Small intestine (tissue), 16 donors: ENCODE data around the gene HIF1AN. TPM values are rescaled to one million over a fixed set of nuclear protein-coding genes. Genes with fewer than 3 reads are reported as not detected.

Experiments used
- DNase-seq, 2 donors: peaks; one replicate each; pipeline versions ENCODE4 v3.0.0 to v3.0.0-alpha.2; 2013
- FAIRE-seq: peaks from 2 replicates; lab custom pipeline; 2012; peaks lifted over from hg19 to GRCh38; lab: Jason Lieb, UNC
- H3K27ac ChIP-seq, 3 donors: one replicate each; pipeline ENCODE4 v1.5.1; 2013; ENCODE audit warnings: low read length in 2 of 3, mild to moderate bottlenecking in 2 of 3, control low read depth in 1 of 3, inconsistent platforms in 1 of 3, low read depth in 1 of 3, moderate library complexity in 1 of 3
- H3K27me3 ChIP-seq, 3 donors: one replicate each; pipeline ENCODE4 v1.6.1; 2013; ENCODE audit warnings: low read length in 3 of 3, inconsistent platforms in 1 of 3; ENCODE audit not compliant: control insufficient read depth in 3 of 3, insufficient read depth in 3 of 3
- H3K36me3 ChIP-seq, 3 donors: one replicate each; pipeline ENCODE4 v1.6.1; 2013; ENCODE audit warnings: low read length in 3 of 3, inconsistent platforms in 1 of 3, low read depth in 1 of 3, mild to moderate bottlenecking in 1 of 3, moderate library complexity in 1 of 3; ENCODE audit not compliant: control insufficient read depth in 3 of 3, insufficient read depth in 2 of 3
- H3K4me1 ChIP-seq, 3 donors: one replicate each; pipeline ENCODE4 v1.6.1; 2013; ENCODE audit warnings: low read length in 2 of 3, inconsistent platforms in 1 of 3, low read depth in 1 of 3, mild to moderate bottlenecking in 1 of 3, moderate library complexity in 1 of 3; ENCODE audit not compliant: control insufficient read depth in 3 of 3, insufficient read depth in 2 of 3
- H3K4me3 ChIP-seq, 3 donors: one replicate each; pipeline ENCODE4 v1.5.1; 2013; ENCODE audit warnings: low read length in 3 of 3, control low read depth in 1 of 3, inconsistent platforms in 1 of 3, low read depth in 1 of 3, mild to moderate bottlenecking in 1 of 3, moderate library complexity in 1 of 3
- H3K9me3 ChIP-seq, 2 donors: one replicate each; pipeline ENCODE4 v1.6.1; 2013; ENCODE audit warnings: low read depth in 1 of 2, low read length in 1 of 2; ENCODE audit not compliant: control insufficient read depth in 2 of 2, insufficient read depth in 1 of 2
- WGBS, 3 donors: extraction: QIAGEN DNeasy Blood & Tissue Kit; methylation state at CpG; one replicate each; pipeline ENCODE4 v1.1.7; 2013; 5-methylcytosine and 5-hydroxymethylcytosine counted together
- long read RNA-seq, 10 donors: transcript quantifications; one replicate each; lab custom pipeline, GENCODE V29; 2026
- polyA plus RNA-seq, 4 donors: library from polyadenylated mRNA; stranded (reverse) in 3 of 4; unstranded in 1 of 4; fragments of 200-250 nt in 3 of 4; fragments of 120-200 nt in 1 of 4; gene quantifications; one replicate each; pipeline versions ENCODE4 v1.2.1 to v1.2.3, GENCODE V29; 2013
- donor health status: healthy with polysubstance abuse.
- donor health status: control.
- donor health status: control.
- donor health status: Bipolar disorder and iron deficiency.
- donor health status: healthy.

The HIF1AN gene
- polyA plus RNA-seq: 10 to 100 TPM in 1 of 4 donors, 1 to 10 TPM in 3; 4.2 to 30.5 (median 6.3) TPM
- long read RNA-seq, donor 1, full-length matches to known transcripts: 18 of 18 reads
- long read RNA-seq, donor 1, partial matches to known transcripts: 0 of 18 reads
- long read RNA-seq, donor 1, other reads (novel, unspliced or antisense): 0 of 18 reads
- long read RNA-seq, donor 2, full-length matches to known transcripts: 4 of 188 reads
- long read RNA-seq, donor 2, partial matches to known transcripts: 85 of 188 reads
- long read RNA-seq, donor 2, other reads (novel, unspliced or antisense): 99 of 188 reads
- long read RNA-seq, donor 3, full-length matches to known transcripts: 6 of 6 reads
- long read RNA-seq, donor 3, partial matches to known transcripts: 0 of 6 reads
- long read RNA-seq, donor 3, other reads (novel, unspliced or antisense): 0 of 6 reads
- long read RNA-seq, donor 4: 0 reads
- long read RNA-seq, donor 5, full-length matches to known transcripts: 2 of 2 reads
- long read RNA-seq, donor 5, partial matches to known transcripts: 0 of 2 reads
- long read RNA-seq, donor 5, other reads (novel, unspliced or antisense): 0 of 2 reads
- long read RNA-seq, donor 6, full-length matches to known transcripts: 12 of 12 reads
- long read RNA-seq, donor 6, partial matches to known transcripts: 0 of 12 reads
- long read RNA-seq, donor 6, other reads (novel, unspliced or antisense): 0 of 12 reads
- long read RNA-seq, donor 7: 0 reads
- long read RNA-seq, donor 8: 0 reads
- long read RNA-seq, donor 9, full-length matches to known transcripts: 4 of 4 reads
- long read RNA-seq, donor 9, partial matches to known transcripts: 0 of 4 reads
- long read RNA-seq, donor 9, other reads (novel, unspliced or antisense): 0 of 4 reads
- long read RNA-seq, donor 10, full-length matches to known transcripts: 10 of 10 reads
- long read RNA-seq, donor 10, partial matches to known transcripts: 0 of 10 reads
- long read RNA-seq, donor 10, other reads (novel, unspliced or antisense): 0 of 10 reads

- WGBS, 3 donors: 1% methylated on average over 35 of the region's 35 CpGs
- Histone ChIP-seq H3K27me3 (no peaks in the 10 kb centered on the region), H3K9me3 (no peaks in the 10 kb centered on the region), H3K36me3 (peaks cover 6 to 20% (median 9%) of the 10 kb centered on the region in 3 donors), H3K27ac (peak within 1 kb of the TSS; percentile 14 to 39 (median 30)), H3K4me1 (peaks cover 4 to 15% (median 11%) of the 10 kb centered on the region in 3 donors), H3K4me3 (peak within 1 kb of the TSS; percentile 72 to 89 (median 87))
- DNase-seq (peak; percentile 95), FAIRE-seq (no peak)
These were observed at the start of gene HIF1AN for GRCh38 chr10:100535715-100536353. TSS of gene HIF1AN (plus strand) at chr10:100535943. CDS start at chr10:100535959, 16 bp downstream.

DNA sequence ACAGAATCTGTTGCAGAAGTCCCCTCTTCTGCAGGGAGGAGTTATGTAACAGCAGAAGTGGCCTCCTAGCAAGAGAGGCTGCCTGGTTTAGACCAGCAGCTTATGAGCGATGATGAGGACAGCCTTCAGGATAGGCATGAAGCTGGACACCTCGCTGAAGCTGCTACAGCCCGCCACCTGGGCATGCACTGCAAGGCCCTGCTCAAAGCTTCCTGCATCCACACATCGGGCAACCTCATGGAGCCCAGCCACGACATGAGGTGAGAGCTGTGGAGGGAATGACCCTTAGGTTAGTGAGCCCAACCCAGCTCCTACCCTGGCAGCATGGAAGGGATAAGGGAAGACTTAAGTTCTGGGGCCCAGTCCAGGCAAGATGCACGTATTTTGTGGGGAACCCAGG is 48.2 kb upstream of the HIF1AN start:
- Histone ChIP-seq H3K36me3 (peaks cover 0 to 37% (median 8%) of the 10 kb centered on the region in 3 donors), H3K4me3 (no peak overlapping the region), H3K4me1 (peaks cover 0 to 16% (median 0%) of the 10 kb centered on the region in 3 donors), H3K27ac (no peak overlapping the region), H3K9me3 (no peaks in the 10 kb centered on the region), H3K27me3 (peaks cover 0 to 8% (median 0%) of the 10 kb centered on the region in 3 donors)
- DNase-seq (no peak), FAIRE-seq (no peak)
- WGBS, 3 donors: 93 to 94% (median 94%) methylated on average over 6 of the region's 6 CpGs

DNA sequence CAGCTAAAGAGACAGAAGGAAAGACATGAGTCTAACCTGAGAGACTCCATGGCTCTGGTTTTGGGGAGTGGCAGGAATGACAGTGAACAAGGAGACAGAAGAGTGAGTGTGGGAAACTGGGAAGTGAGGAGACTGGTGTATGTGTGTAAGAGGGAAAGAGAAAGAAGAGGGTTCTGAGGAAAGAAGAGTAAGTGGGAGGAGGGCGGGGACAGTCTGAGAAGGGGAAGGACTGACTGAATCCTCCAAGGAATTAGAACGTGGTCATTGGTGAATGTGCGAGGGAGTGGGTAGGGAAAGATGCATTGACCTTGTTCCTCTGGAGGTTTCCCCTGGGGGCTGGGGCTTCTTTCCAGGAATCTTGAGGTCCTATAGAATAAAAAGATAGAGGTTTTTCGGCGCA is 46.3 kb upstream of the HIF1AN start:
- peaks cover 0 to 37% (median 8%) of the 10 kb centered on the region in 3 donors for H3K36me3 ChIP-seq
- WGBS, 3 donors: 87 to 99% (median 87%) methylated on average over 5 of the region's 5 CpGs
- no peaks in the 10 kb centered on the region for H3K9me3 ChIP-seq
- H3K27me3 ChIP-seq: no peaks in the 10 kb centered on the region
- no peak overlapping the region for H3K27ac ChIP-seq
- H3K4me3 ChIP-seq: no peak overlapping the region
- DNase-seq: no peak
- no peak for FAIRE-seq
- H3K4me1 ChIP-seq: no peaks in the 10 kb centered on the region

GRCh38 chr10:100490531-100490930 is 45.2 kb upstream of the HIF1AN start:
- H3K4me1 ChIP-seq: no peaks in the 10 kb centered on the region
- DNase-seq (no peak), FAIRE-seq (no peak)
- no peaks in the 10 kb centered on the region for H3K27me3 ChIP-seq
- no peaks in the 10 kb centered on the region for H3K9me3 ChIP-seq
- H3K36me3 ChIP-seq: peaks cover 0 to 39% (median 11%) of the 10 kb centered on the region in 3 donors
- H3K27ac ChIP-seq: no peak overlapping the region
- H3K4me3 ChIP-seq: no peak overlapping the region
- 84 to 93% (median 89%) methylated on average over 2 of the region's 2 CpGs for WGBS, 3 donors

- H3K27me3 ChIP-seq: no peaks in the 10 kb centered on the region
- DNase-seq: no peak
- no peak for FAIRE-seq
- no peaks in the 10 kb centered on the region for H3K4me1 ChIP-seq
- H3K4me3 ChIP-seq: no peak overlapping the region
- no peaks in the 10 kb centered on the region for H3K9me3 ChIP-seq
- peaks cover 0 to 33% (median 15%) of the 10 kb centered on the region in 3 donors for H3K36me3 ChIP-seq
- H3K27ac ChIP-seq: no peak overlapping the region
- 88 to 90% (median 90%) methylated on average over 2 of the region's 2 CpGs for WGBS, 3 donors
These were observed 39.2 kb upstream of the HIF1AN start for GRCh38 chr10:100496567-100496966.

DNA sequence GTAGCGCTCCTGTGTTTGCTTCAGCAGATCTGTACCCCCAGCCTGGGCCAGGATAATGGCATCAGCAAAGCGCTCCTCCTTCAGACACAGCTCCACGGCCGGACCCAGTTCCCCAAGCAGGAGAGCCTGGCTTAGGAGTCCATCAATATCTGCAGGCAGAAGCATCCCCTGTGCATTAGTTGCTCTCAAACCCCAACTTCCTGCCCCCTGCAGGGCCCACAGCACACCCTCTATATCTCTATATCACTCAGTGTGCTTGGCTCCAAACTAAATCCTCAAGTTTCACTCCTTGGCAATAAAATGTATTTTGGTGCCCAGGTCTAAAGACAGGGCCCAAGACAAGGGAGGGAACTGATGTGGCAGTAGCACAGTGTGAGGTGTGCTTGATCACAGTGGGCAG is 37.7 kb upstream of the HIF1AN start:
- Histone ChIP-seq H3K9me3 (no peaks in the 10 kb centered on the region), H3K27me3 (no peaks in the 10 kb centered on the region), H3K4me3 (no peak overlapping the region), H3K27ac (no peak overlapping the region), H3K36me3 (peaks cover 0 to 37% (median 15%) of the 10 kb centered on the region in 3 donors), H3K4me1 (no peaks in the 10 kb centered on the region)
- DNase-seq (no peak), FAIRE-seq (no peak)
- WGBS, 3 donors: 94 to 98% (median 97%) methylated on average over 3 to 4 of the region's 4 CpGs

DNA sequence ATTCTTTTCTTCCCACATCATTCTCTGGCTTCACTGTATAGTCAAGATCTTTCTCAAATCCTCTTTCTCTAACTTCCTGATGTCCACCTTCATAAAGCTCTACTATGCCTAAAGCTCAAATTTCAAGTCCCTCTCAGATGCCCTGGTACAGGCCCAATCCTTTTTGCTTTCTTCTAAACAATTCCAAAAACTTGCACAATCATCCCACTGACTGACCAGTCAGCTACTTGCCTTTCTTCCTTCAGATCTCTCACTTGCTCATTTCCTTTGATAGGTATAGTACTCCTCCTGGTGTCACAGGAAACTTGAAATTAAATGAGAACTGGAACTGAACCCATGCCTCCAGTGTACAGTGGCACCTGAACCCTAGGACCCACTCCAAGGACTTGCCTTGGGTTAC is 34.3 kb upstream of the HIF1AN start:
- no peak for FAIRE-seq
- H3K36me3 ChIP-seq: peaks cover 0 to 40% (median 12%) of the 10 kb centered on the region in 3 donors
- no peaks in the 10 kb centered on the region for H3K9me3 ChIP-seq
- DNase-seq: no peak
- no peak overlapping the region for H3K4me3 ChIP-seq
- H3K4me1 ChIP-seq: no peaks in the 10 kb centered on the region
- H3K27me3 ChIP-seq: no peaks in the 10 kb centered on the region
- no peak overlapping the region for H3K27ac ChIP-seq
